H9 (cell line): ENCODE measurements around the gene CFAP54. TPM values are rescaled to one million over a fixed set of nuclear protein-coding genes. Genes with fewer than 3 reads are reported as not detected.

Experiments used
- DNase-seq: peaks from one replicate; pipeline ENCODE4 v3.0.0-alpha.2; 2017
- H2AFZ ChIP-seq: one replicate; pipeline ENCODE4 v1.6.1; 2013; ENCODE audit warnings: mild to moderate bottlenecking, low read length, control low read depth, moderate library complexity
- H2AK5ac ChIP-seq: 2 replicates; pipeline ENCODE4 v1.6.1; 2013; ENCODE audit warnings: low read length, control low read depth, mixed read lengths; ENCODE audit not compliant: insufficient read length
- H2BK120ac ChIP-seq: one replicate; pipeline ENCODE4 v1.6.1; 2013; ENCODE audit warnings: low read depth, mild to moderate bottlenecking, low read length, control low read depth, inconsistent platforms; ENCODE audit not compliant: poor library complexity, severe bottlenecking
- H2BK12ac ChIP-seq: 2 replicates; pipeline ENCODE4 v1.6.1; 2013; ENCODE audit warnings: low read length, control low read depth, mixed read lengths, low read depth; ENCODE audit not compliant: insufficient read length
- H2BK15ac ChIP-seq: 2 replicates; pipeline ENCODE4 v1.6.1; 2013; ENCODE audit warnings: low read depth, low read length, control low read depth
- H2BK20ac ChIP-seq: one replicate; pipeline ENCODE4 v1.6.1; 2013; ENCODE audit warnings: low read depth, mild to moderate bottlenecking, low read length, control low read depth, inconsistent platforms; ENCODE audit not compliant: poor library complexity, severe bottlenecking
- H2BK5ac ChIP-seq: 2 replicates; pipeline ENCODE4 v1.6.1; 2013; ENCODE audit warnings: low read length, control low read depth, mixed read lengths; ENCODE audit not compliant: insufficient read length
- H3K14ac ChIP-seq: 2 replicates; pipeline ENCODE4 v1.6.1; 2013; ENCODE audit warnings: low read length, control low read depth; ENCODE audit not compliant: insufficient read depth
- H3K18ac ChIP-seq: 2 replicates; pipeline ENCODE4 v1.6.1; 2013; ENCODE audit warnings: low read depth, mild to moderate bottlenecking, mixed read lengths, low read length, control low read depth; ENCODE audit not compliant: insufficient read length
- H3K23ac ChIP-seq: 2 replicates; pipeline ENCODE4 v1.6.1; 2013; ENCODE audit warnings: low read length, control low read depth, mixed read lengths, low read depth; ENCODE audit not compliant: insufficient read length
- H3K23me2 ChIP-seq: 2 replicates; pipeline ENCODE4 v1.6.1; 2013; ENCODE audit warnings: low read depth, mild to moderate bottlenecking, mixed read lengths, low read length, control low read depth; ENCODE audit not compliant: insufficient read length, poor library complexity, severe bottlenecking
- H3K27ac ChIP-seq: 2 replicates; pipeline ENCODE4 v1.5.1; 2013; ENCODE audit warnings: low read length, control low read depth, mixed read lengths, low read depth; ENCODE audit not compliant: insufficient read length
- H3K27me3 ChIP-seq: 2 replicates; pipeline ENCODE4 v1.6.1; 2013; ENCODE audit warnings: low read length, control low read depth, inconsistent platforms; ENCODE audit not compliant: insufficient read depth
- H3K4ac ChIP-seq: 2 replicates; pipeline ENCODE4 v1.6.1; 2013; ENCODE audit warnings: low read depth, mild to moderate bottlenecking, control low read depth, inconsistent platforms, low read length, moderate library complexity
- H3K4me1 ChIP-seq: 2 replicates; pipeline ENCODE4 v1.6.1; 2013; ENCODE audit warnings: low read length, control low read depth, inconsistent platforms; ENCODE audit not compliant: insufficient read depth
- H3K4me2 ChIP-seq: 2 replicates; pipeline ENCODE4 v1.6.1; 2013; ENCODE audit warnings: low read length, control low read depth, mixed read lengths; ENCODE audit not compliant: insufficient read length, insufficient read depth
- H3K56ac ChIP-seq: 2 replicates; pipeline ENCODE4 v1.6.1; 2013; ENCODE audit warnings: low read depth, mild to moderate bottlenecking, mixed read lengths, low read length, control low read depth; ENCODE audit not compliant: insufficient read length
- H3K79me1 ChIP-seq: 2 replicates; pipeline ENCODE4 v1.6.1; 2013; ENCODE audit warnings: low read depth, mild to moderate bottlenecking, moderate library complexity, low read length, control low read depth, inconsistent platforms; ENCODE audit not compliant: insufficient read depth, poor library complexity, severe bottlenecking
- H3K79me2 ChIP-seq: 2 replicates; pipeline ENCODE4 v1.6.1; 2013; ENCODE audit warnings: low read length, control low read depth, inconsistent platforms; ENCODE audit not compliant: insufficient read depth
- H3K9ac ChIP-seq: 2 replicates; pipeline ENCODE4 v1.6.1; 2013; ENCODE audit warnings: low read length, control low read depth, mixed read lengths; ENCODE audit not compliant: insufficient read length; ENCODE audit errors: extremely low read depth
- H3K9me3 ChIP-seq: one replicate; pipeline ENCODE4 v1.6.1; 2013; ENCODE audit warnings: low read depth, low read length, inconsistent platforms; ENCODE audit not compliant: control insufficient read depth
- H3T11ph ChIP-seq: one replicate; pipeline ENCODE4 v1.6.1; 2013; ENCODE audit warnings: mild to moderate bottlenecking, low read length, control low read depth, inconsistent platforms
- H4K20me1 ChIP-seq: one replicate; pipeline ENCODE4 v1.6.1; 2013; ENCODE audit not compliant: control insufficient read depth, insufficient read length, insufficient read depth
- H4K5ac ChIP-seq: 2 replicates; pipeline ENCODE4 v1.6.1; 2013; ENCODE audit warnings: low read depth, mild to moderate bottlenecking, mixed read lengths, low read length, control low read depth; ENCODE audit not compliant: insufficient read length
- H4K8ac ChIP-seq: replicated peaks from 2 replicates; pipeline ENCODE4 v1.6.1; 2013; ENCODE audit warnings: low read length, control low read depth, mixed read lengths, low read depth; ENCODE audit not compliant: insufficient read length
- H4K91ac ChIP-seq: 2 replicates; pipeline ENCODE4 v1.6.1; 2013; ENCODE audit warnings: low read depth, mild to moderate bottlenecking, moderate library complexity, mixed read lengths, low read length, control low read depth; ENCODE audit not compliant: insufficient read length
- H3K27ac Mint-ChIP-seq, 3 experiments: 2 replicates in 2 of 3; 3 replicates in 1 of 3; pipeline ENCODE4 v1.8.0; 2020 to 2021; ENCODE audit warnings: mixed read lengths in 3 of 3, mild to moderate bottlenecking in 1 of 3, moderate library complexity in 1 of 3
- H3K27me3 Mint-ChIP-seq: 2 replicates; pipeline ENCODE4 v1.8.0; 2021; ENCODE audit warnings: low read depth, mild to moderate bottlenecking, moderate library complexity, mixed read lengths
- H3K36me3 Mint-ChIP-seq, 3 experiments: 2 replicates in 2 of 3; 3 replicates in 1 of 3; pipeline ENCODE4 v1.8.0; 2020 to 2021; ENCODE audit warnings: low read depth in 3 of 3, mixed read lengths in 3 of 3; ENCODE audit not compliant: insufficient read depth in 1 of 3
- H3K4me1 Mint-ChIP-seq, 2 experiments: 2 replicates each; pipeline ENCODE4 v1.8.0; 2020; ENCODE audit warnings: mixed read lengths in 2 of 2
- H3K4me3 Mint-ChIP-seq, 2 experiments: 2 replicates in 1 of 2; 3 replicates in 1 of 2; pipeline ENCODE4 v1.8.0; 2020 to 2021; ENCODE audit warnings: mild to moderate bottlenecking in 2 of 2, mixed read lengths in 2 of 2, moderate library complexity in 1 of 2
- H3K9me3 Mint-ChIP-seq, 2 experiments: 2 replicates in 1 of 2; 3 replicates in 1 of 2; pipeline ENCODE4 v1.8.0; 2020; ENCODE audit warnings: mild to moderate bottlenecking in 2 of 2, mixed read lengths in 2 of 2, moderate library complexity in 1 of 2
- CTCF ChIP-seq: fragments of 200-600 bp; sonication (generic); conservative IDR thresholded peaks from 3 replicates; pipeline ENCODE4 v1.8.0; 2021; ENCODE audit warnings: antibody characterized with exemption, mild to moderate bottlenecking
- WGBS: extraction: QIAGEN DNeasy Blood & Tissue Kit; methylation state at CpG from one replicate; pipeline ENCODE4 v1.1.7; 2013; ENCODE audit warnings: missing lambda C conversion rate, low lambda C conversion rate, mixed read lengths; ENCODE audit not compliant: insufficient read length; ENCODE audit errors: extremely low coverage; 5-methylcytosine and 5-hydroxymethylcytosine counted together
- total RNA-seq: library from RNA; stranded (reverse); gene quantifications from 2 replicates; pipeline ENCODE4 v1.2.1, GENCODE V29; 2021

Gene CFAP54
- total RNA-seq, 1 experiment from 2014 or later, result 0.24 TPM

- Histone ChIP-seq H2AFZ (no peak overlapping the region), H2AK5ac (no peak overlapping the region), H3K4me1 (no peaks in the 10 kb centered on the region), H3K79me1 (no peaks in the 10 kb centered on the region), H3K18ac (no peak overlapping the region), H4K20me1 (no peaks in the 10 kb centered on the region), H3K23ac (no peak overlapping the region), H3K23me2 (no peaks in the 10 kb centered on the region), H3K27me3 (no peaks in the 10 kb centered on the region), H3K9ac (no peak overlapping the region), H3K79me2 (no peaks in the 10 kb centered on the region), H3K4ac (no peak overlapping the region), H2BK120ac (no peak overlapping the region), H2BK12ac (no peak overlapping the region), H2BK15ac (no peak overlapping the region), H4K5ac (no peak overlapping the region), H3T11ph (no peak overlapping the region), H2BK20ac (no peak overlapping the region), H2BK5ac (no peak overlapping the region), H3K9me3 (no peaks in the 10 kb centered on the region), H4K91ac (no peak overlapping the region), H4K8ac (no peak overlapping the region), H3K56ac (no peak overlapping the region), H3K14ac (no peak overlapping the region), H3K27ac (no peak overlapping the region), H3K4me2 (no peak overlapping the region)
- Mint-ChIP-seq H3K4me1 (peaks cover 7 to 8% of the 10 kb centered on the region in 2 experiments), H3K4me3 (no peak overlapping the region), H3K27ac (no peak overlapping the region), H3K9me3 (peaks cover 7 to 12% of the 10 kb centered on the region in 2 experiments; a peak in 3 of 5 replicates), H3K27me3 (no peaks in the 10 kb centered on the region), H3K36me3 (peaks cover 0 to 8% (median 6%) of the 10 kb centered on the region in 3 experiments; a peak in 5 of 7 replicates)
- no CpG with 5 or more reads among the region's 2 CpGs for whole genome bisulfite sequencing
- DNase-seq, result no peak
- TF ChIP-seq CTCF, result no peak
These were observed 372.3 kb downstream of the CFAP54 start for GRCh38 chr12:96861656-96862055.
